Measurements from ENCODE around the gene ADARB2.

ADARB2 gene

DNA sequence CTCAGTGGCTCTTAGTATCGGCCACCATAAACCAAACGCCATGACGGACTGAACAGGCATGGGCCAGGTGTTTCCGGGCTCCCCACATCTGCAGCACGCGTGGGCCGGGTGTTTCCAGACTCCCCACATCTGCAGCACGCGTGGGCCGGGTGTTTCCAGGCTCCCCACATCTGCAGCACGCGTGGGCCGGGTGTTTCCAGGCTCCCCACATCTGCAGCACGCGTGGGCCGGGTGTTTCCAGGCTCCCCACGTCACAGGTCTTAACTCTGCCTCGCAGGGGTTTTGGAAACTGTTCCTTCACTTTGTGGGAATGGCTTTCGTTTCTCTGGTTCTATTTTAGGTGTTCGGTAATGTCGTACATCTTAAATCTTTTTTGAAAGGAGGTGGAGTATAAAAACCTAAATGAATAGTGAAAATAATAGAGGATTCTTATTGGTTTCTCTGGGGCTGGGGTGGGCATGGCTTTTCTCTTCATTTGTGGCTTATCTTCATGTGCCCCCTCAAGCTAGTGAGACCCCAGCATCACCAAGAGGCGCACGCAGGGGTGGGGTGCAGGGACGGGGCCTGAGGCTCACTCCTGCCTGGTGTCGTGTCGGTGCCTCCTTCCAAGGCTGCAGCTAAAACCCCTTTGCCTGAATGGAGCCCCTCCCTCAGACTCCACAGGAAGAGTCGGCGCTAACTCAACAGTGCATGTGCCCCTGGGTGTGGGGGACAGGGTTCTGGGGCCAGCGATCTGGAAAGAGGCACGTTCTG is 554.9 kb downstream of the ADARB2 start:
- no peaks in the 10 kb centered on the region for H3K4me1 ChIP-seq (ENCODE audit: low read depth, poor library complexity, severe bottlenecking)
- H3K79me2 ChIP-seq (ENCODE audit: insufficient read depth, low read depth), result no peaks in the 10 kb centered on the region
- H3K36me3 ChIP-seq (ENCODE audit: insufficient read depth), result no peaks in the 10 kb centered on the region
- H2AFZ ChIP-seq (ENCODE audit: low read depth), result no peak overlapping the region
- H3K4me3 ChIP-seq (IDR thresholded peaks at IDR 0.05; ENCODE audit: insufficient read depth, low read depth, low read length), result no peak overlapping the region
- H3K27me3 ChIP-seq (ENCODE audit: insufficient read depth, low read depth), result no peaks in the 10 kb centered on the region
- H3K9ac ChIP-seq, result no peak overlapping the region
- H3K27ac ChIP-seq, result no peak overlapping the region
- H4K20me1 ChIP-seq (ENCODE audit: insufficient read depth), result no peaks in the 10 kb centered on the region
- H3K4me2 ChIP-seq, result peak overlapping the region; percentile 30; the same call in 1 of the 2 replicates
- TF ChIP-seq, protein P1, sequence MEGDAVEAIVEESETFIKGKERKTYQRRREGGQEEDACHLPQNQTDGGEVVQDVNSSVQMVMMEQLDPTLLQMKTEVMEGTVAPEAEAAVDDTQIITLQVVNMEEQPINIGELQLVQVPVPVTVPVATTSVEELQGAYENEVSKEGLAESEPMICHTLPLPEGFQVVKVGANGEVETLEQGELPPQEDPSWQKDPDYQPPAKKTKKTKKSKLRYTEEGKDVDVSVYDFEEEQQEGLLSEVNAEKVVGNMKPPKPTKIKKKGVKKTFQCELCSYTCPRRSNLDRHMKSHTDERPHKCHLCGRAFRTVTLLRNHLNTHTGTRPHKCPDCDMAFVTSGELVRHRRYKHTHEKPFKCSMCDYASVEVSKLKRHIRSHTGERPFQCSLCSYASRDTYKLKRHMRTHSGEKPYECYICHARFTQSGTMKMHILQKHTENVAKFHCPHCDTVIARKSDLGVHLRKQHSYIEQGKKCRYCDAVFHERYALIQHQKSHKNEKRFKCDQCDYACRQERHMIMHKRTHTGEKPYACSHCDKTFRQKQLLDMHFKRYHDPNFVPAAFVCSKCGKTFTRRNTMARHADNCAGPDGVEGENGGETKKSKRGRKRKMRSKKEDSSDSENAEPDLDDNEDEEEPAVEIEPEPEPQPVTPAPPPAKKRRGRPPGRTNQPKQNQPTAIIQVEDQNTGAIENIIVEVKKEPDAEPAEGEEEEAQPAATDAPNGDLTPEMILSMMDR (conservative IDR thresholded peaks at IDR 0.05; ENCODE audit: low read depth, low read length), result no peak

DNA sequence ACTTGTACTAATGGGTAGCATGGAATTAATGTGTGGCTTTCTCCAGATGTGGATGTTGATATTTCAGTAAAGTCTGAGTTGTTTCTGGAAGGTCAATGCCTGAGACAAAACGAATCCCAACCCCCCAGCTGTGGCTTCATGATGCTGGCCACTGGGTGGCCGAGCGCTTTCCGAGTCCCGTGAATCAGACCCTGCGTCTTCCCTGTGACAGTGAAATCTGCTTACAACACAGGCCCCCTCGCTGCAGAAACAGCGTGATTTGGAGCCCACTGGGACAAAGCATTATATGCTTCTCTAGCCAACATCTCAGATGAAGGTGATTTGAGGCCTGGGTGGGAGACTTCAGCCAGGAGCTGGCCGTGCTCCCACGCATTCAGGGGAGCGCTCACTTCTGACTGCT is 556.5 kb downstream of the ADARB2 start:
- Histone ChIP-seq H3K27ac (no peak overlapping the region), H3K4me2 (no peak overlapping the region), H3K79me2 (ENCODE audit: insufficient read depth, low read depth) (no peaks in the 10 kb centered on the region), H4K20me1 (ENCODE audit: insufficient read depth) (no peaks in the 10 kb centered on the region), H2AFZ (ENCODE audit: low read depth) (no peak overlapping the region), H3K4me1 (ENCODE audit: low read depth, poor library complexity, severe bottlenecking) (no peaks in the 10 kb centered on the region), H3K9ac (no peak overlapping the region), H3K27me3 (ENCODE audit: insufficient read depth, low read depth) (no peaks in the 10 kb centered on the region), H3K36me3 (ENCODE audit: insufficient read depth) (no peaks in the 10 kb centered on the region), H3K4me3 (IDR thresholded peaks at IDR 0.05; ENCODE audit: insufficient read depth, low read depth, low read length) (no peak overlapping the region)
- TF ChIP-seq, protein P1 (conservative IDR thresholded peaks at IDR 0.05; ENCODE audit: low read depth, low read length), result no peak

DNA sequence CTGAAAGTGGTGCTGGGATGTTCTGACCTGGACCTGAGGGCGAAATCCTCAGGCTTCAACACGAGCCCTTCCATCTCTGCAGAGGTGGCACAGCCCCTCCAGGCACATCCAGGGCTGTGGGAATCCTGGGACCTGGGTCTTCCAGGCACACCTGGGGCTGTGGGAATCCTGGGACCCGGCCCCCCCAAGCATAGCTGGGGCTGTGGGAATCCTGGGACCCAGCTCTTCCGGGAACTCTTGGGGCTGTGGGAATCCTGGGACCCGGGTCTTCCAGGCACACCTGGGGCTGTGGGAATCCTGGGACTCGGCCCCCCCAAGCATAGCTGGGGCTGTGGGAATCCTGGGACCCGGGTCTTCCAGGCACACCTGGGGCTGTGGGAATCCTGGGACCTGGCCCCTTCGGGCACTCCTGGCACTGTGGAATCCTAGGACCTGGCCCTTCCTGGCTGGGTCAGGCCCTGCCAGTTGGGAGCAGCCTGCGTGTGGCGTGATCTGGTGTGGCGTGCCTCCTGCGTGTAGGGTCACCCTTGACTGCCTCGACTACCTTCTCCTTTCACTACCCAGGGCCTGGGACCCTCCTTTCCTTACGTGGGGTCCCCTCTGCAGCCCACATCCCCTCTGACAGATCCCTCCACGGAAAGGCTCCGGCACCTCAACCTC is 557.1 kb downstream of the ADARB2 start:
- no peak overlapping the region for H3K9ac ChIP-seq
- H4K20me1 ChIP-seq (ENCODE audit: insufficient read depth), result no peaks in the 10 kb centered on the region
- H3K79me2 ChIP-seq (ENCODE audit: insufficient read depth, low read depth), result no peaks in the 10 kb centered on the region
- H3K4me3 ChIP-seq (IDR thresholded peaks at IDR 0.05; ENCODE audit: insufficient read depth, low read depth, low read length), result no peak overlapping the region
- TF ChIP-seq, protein P1 (conservative IDR thresholded peaks at IDR 0.05; ENCODE audit: low read depth, low read length), result no peak
- no peaks in the 10 kb centered on the region for H3K4me1 ChIP-seq (ENCODE audit: low read depth, poor library complexity, severe bottlenecking)
- no peaks in the 10 kb centered on the region for H3K27me3 ChIP-seq (ENCODE audit: insufficient read depth, low read depth)
- no peak overlapping the region for H3K27ac ChIP-seq
- H3K36me3 ChIP-seq (ENCODE audit: insufficient read depth), result no peaks in the 10 kb centered on the region
- H3K4me2 ChIP-seq, result no peak overlapping the region
- no peak overlapping the region for H2AFZ ChIP-seq (ENCODE audit: low read depth)

DNA sequence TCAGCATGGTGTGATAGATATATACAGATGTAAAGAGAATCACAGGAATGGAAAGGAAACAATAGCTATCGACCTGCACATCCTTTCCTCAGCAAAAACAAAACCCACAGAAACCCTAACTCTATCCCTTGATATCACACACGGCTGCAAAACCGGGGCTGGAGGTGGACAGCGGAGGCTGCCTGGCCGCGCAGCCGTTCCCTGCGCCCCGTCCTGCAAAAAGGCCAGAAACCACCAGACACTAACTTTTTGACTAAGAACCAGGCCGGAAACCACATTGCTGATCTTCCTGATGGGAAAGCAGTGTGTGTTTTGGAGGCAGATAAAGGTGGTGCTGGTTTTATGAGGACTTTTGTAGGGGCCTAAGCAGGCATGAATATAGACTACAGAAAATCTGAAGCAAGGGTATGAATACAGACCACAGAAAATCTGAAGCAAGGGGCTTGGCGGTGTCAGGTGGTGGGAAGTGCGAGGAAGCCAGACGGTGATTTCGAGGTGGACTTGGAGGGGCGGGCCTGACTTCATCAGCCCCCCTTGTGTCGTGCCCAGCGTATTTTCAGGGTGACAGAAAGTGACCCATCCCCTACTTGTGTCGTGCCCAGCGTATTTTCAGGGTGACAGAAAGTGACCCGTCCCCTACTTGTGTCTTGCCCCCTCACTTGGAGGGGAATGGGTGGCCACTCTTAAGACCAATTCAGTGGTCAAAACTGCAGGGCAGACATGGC is 557.8 kb downstream of the ADARB2 start:
- Histone ChIP-seq H4K20me1 (ENCODE audit: insufficient read depth) (no peaks in the 10 kb centered on the region), H3K36me3 (ENCODE audit: insufficient read depth) (no peaks in the 10 kb centered on the region), H2AFZ (ENCODE audit: low read depth) (no peak overlapping the region), H3K4me1 (ENCODE audit: low read depth, poor library complexity, severe bottlenecking) (no peaks in the 10 kb centered on the region), H3K9ac (no peak overlapping the region), H3K4me2 (no peak overlapping the region), H3K4me3 (IDR thresholded peaks at IDR 0.05; ENCODE audit: insufficient read depth, low read depth, low read length) (no peak overlapping the region), H3K27ac (no peak overlapping the region), H3K27me3 (ENCODE audit: insufficient read depth, low read depth) (no peaks in the 10 kb centered on the region), H3K79me2 (ENCODE audit: insufficient read depth, low read depth) (no peaks in the 10 kb centered on the region)
- TF ChIP-seq, protein P1 (conservative IDR thresholded peaks at IDR 0.05; ENCODE audit: low read depth, low read length), result no peak
